Prostate gland (tissue), 2 donors: Measurements from ENCODE around the gene GABRG3. TPM values are rescaled to one million over a fixed set of nuclear protein-coding genes. Genes with fewer than 3 reads are reported as not detected.
"Not testable (repeated sequence)": the region's sequence is repeated elsewhere in the genome, so short reads cannot be mapped to it uniquely, and the experiment has no call there.

Experiments used
- DNase-seq: peaks from one replicate; pipeline ENCODE4 v3.0.0-alpha.2; 2019; ENCODE audit warnings: low spot score
- H3K27ac ChIP-seq, 2 donors: fragments of 200-600 bp; sonication (generic); 2 replicates each; pipeline ENCODE4 v1.5.1; 2017 to 2019
- H3K27me3 ChIP-seq: fragments of 200-600 bp; sonication (generic); replicated peaks from 2 replicates; pipeline ENCODE4 v1.5.1; 2019; ENCODE audit not compliant: insufficient read depth
- H3K36me3 ChIP-seq, 2 donors: fragments of 200-600 bp; sonication (generic); 1 replicate in 1 of 2; 2 replicates in 1 of 2; pipeline versions ENCODE4 v1.5.1 to v1.8.1; 2017 to 2019
- H3K4me1 ChIP-seq: fragments of 200-600 bp; sonication (generic); replicated peaks from 2 replicates; pipeline ENCODE4 v1.5.1; 2019
- H3K4me3 ChIP-seq, 2 donors: fragments of 200-600 bp; sonication (generic); 2 replicates each; pipeline ENCODE4 v1.5.1; 2017 to 2019
- H3K9me3 ChIP-seq: fragments of 200-600 bp; sonication (generic); 2 replicates; pipeline ENCODE4 v1.5.1; 2017
- POLR2A ChIP-seq: fragments of 450-650 bp; IDR thresholded peaks from one replicate; pipeline ENCODE4 v1.6.1; 2016; ENCODE audit warnings: antibody characterized with exemption, mild to moderate bottlenecking
- POLR2AphosphoS5 ChIP-seq: sonication (generic); formaldehyde crosslinking; IDR thresholded peaks from one replicate; pipeline ENCODE4 v1.6.1; 2017; ENCODE audit warnings: antibody characterized with exemption
- WGBS: methylation state at CpG from one replicate; pipeline ENCODE4 v1.1.5; 2018; 5-methylcytosine and 5-hydroxymethylcytosine counted together
- intact Hi-C: fragments of 100-400 bp; cut with DNase I; formaldehyde crosslinking; loops from one replicate; pipeline ENCODE4 v1.14.2; 2022
- total RNA-seq, 2 donors: library from RNA; depleted of rRNA; stranded (reverse); fragments of >200 nt; gene quantifications; one replicate each; pipeline ENCODE4 v1.1.0, GENCODE V29; 2016
- TF ChIP-seq, protein P1 (sequence below), 4 experiments: fragments of 200-600 bp in 2 of 4; fragments of 450-650 bp in 2 of 4; sonication (generic) in 2 of 4; IDR thresholded peaks; 1 replicate in 3 of 4; 2 replicates in 1 of 4; pipeline ENCODE4 v1.5.1; 2016 to 2019; ENCODE audit warnings: antibody characterized with exemption in 4 of 4, mild to moderate bottlenecking in 2 of 4, moderate library complexity in 2 of 4

GABRG3 gene
- total RNA-seq, 2 donors from 2014 or later: 15.6 to 35.4 TPM

DNA sequence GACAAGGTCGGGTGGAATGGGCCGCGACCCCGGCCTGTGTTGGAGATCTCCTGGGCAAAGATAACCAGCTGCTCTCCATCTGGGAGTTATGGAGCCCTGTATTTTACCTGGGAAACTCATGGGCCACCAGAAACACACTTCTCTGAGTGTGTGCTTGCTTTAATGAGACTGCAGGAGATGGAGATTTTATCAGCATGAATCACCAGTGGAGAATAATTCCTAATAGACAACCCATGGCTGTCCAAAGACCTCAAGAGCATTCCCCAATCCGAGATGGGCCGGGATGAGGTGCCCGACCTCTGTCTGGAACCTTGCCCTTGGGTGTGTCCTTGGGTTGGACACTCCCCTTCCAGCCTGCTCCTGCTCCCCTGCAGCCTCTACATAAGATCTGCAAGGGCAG is 389.3 kb downstream of the GABRG3 start:
- 91% methylated on average over 7 of the region's 7 CpGs for WGBS
- Histone ChIP-seq H3K4me1 (no peaks in the 10 kb centered on the region), H3K36me3 (no peaks in the 10 kb centered on the region), H3K9me3 (no peaks in the 10 kb centered on the region), H3K4me3 (no peak overlapping the region), H3K27me3 (no peaks in the 10 kb centered on the region), H3K27ac (no peak overlapping the region)
- no peak for DNase-seq
- intact Hi-C loops: loop anchor here (10.0 kb wide), 1 partner anchor 466 kb away; no protein-coding TSS in a partner anchor
- TF ChIP-seq POLR2A (no peak), POLR2AphosphoS5 (no peak)
- TF ChIP-seq, protein P1, sequence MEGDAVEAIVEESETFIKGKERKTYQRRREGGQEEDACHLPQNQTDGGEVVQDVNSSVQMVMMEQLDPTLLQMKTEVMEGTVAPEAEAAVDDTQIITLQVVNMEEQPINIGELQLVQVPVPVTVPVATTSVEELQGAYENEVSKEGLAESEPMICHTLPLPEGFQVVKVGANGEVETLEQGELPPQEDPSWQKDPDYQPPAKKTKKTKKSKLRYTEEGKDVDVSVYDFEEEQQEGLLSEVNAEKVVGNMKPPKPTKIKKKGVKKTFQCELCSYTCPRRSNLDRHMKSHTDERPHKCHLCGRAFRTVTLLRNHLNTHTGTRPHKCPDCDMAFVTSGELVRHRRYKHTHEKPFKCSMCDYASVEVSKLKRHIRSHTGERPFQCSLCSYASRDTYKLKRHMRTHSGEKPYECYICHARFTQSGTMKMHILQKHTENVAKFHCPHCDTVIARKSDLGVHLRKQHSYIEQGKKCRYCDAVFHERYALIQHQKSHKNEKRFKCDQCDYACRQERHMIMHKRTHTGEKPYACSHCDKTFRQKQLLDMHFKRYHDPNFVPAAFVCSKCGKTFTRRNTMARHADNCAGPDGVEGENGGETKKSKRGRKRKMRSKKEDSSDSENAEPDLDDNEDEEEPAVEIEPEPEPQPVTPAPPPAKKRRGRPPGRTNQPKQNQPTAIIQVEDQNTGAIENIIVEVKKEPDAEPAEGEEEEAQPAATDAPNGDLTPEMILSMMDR (IDR thresholded peaks at IDR 0.05): no peak

DNA sequence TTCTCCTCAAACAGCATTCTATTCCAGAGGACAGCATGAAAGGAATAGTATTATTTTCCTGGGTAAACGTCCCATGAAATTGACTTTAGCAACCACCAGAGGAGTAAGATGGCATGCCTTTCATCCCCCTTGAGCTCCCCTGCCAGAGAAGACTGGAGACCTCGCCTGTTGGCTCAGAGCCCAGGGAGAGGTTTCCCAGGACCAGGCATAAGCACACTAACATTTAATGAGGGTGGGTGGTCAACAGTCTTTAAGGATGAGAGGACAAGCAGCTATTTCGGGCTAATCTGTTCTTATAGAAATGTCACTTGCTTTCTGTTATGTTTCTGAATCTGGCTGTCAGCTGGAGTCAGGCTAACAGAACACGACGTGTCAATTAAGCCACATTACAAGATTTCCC is 390.5 kb downstream of the GABRG3 start:
- DNase-seq: no peak
- no peaks in the 10 kb centered on the region for H3K4me1 ChIP-seq
- 63% methylated on average over 5 of the region's 5 CpGs for WGBS
- no peaks in the 10 kb centered on the region for H3K27me3 ChIP-seq
- H3K36me3 ChIP-seq: no peaks in the 10 kb centered on the region
- H3K4me3 ChIP-seq: no peak overlapping the region
- intact Hi-C loops: loop anchor here (10.0 kb wide), 1 partner anchor 467 kb away; no protein-coding TSS in a partner anchor
- TF ChIP-seq, protein P1 (IDR thresholded peaks at IDR 0.05): no peak
- TF ChIP-seq POLR2AphosphoS5 (no peak), POLR2A (no peak)
- no peak overlapping the region for H3K27ac ChIP-seq
- H3K9me3 ChIP-seq: no peaks in the 10 kb centered on the region

DNA sequence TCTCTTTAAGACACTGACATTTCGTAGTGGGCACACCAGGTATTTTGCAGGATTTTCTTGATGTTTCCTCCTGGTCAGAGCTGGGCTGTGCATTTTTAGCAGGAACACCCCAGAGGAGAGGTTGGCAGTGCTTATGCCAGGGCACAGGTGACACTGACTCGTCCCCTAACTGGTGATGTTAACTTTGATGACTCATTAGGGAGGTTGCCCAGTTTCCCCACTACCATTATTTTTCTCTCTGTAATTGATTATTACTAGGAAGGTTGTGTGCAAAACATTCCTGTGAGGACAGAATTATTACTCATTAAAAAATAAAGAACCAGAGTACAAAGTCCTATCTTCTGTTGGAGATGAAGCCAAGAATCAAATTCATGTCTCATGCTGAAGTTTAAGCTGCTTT is 394.5 kb downstream of the GABRG3 start:
- no peak for TF ChIP-seq POLR2AphosphoS5
- TF ChIP-seq, protein P1 (IDR thresholded peaks at IDR 0.05): no peak
- no peaks in the 10 kb centered on the region for H3K36me3 ChIP-seq
- WGBS: 85% methylated on average over 2 of the region's 2 CpGs
- no peak for DNase-seq
- no peaks in the 10 kb centered on the region for H3K27me3 ChIP-seq
- H3K4me1 ChIP-seq: no peaks in the 10 kb centered on the region
- no peaks in the 10 kb centered on the region for H3K9me3 ChIP-seq
- intact Hi-C loops: loop anchor here (10.0 kb wide), 1 partner anchor 471 kb away; no protein-coding TSS in a partner anchor
- H3K4me3 ChIP-seq: no peak overlapping the region
- no peak overlapping the region for H3K27ac ChIP-seq

DNA sequence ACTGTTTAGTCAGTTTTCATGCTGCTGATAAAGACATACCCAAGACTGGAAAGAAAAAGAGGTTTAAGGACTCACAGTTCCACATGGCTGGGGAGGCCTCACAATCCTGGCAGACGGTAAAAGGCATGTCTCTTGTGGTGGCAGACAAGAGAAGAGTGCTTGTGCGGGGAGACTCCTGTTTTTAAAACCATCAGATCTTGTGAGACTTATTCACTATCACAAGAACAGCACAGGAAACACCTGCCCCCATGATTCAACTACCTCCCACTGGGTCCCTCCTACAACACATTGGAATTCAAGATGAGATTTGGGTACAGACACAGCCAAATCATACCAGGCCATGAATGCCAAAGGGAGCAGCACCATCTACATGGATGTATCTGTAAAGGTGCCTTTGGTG is 406.4 kb downstream of the GABRG3 start:
- not testable (repeated sequence) for H3K4me1 ChIP-seq

DNA sequence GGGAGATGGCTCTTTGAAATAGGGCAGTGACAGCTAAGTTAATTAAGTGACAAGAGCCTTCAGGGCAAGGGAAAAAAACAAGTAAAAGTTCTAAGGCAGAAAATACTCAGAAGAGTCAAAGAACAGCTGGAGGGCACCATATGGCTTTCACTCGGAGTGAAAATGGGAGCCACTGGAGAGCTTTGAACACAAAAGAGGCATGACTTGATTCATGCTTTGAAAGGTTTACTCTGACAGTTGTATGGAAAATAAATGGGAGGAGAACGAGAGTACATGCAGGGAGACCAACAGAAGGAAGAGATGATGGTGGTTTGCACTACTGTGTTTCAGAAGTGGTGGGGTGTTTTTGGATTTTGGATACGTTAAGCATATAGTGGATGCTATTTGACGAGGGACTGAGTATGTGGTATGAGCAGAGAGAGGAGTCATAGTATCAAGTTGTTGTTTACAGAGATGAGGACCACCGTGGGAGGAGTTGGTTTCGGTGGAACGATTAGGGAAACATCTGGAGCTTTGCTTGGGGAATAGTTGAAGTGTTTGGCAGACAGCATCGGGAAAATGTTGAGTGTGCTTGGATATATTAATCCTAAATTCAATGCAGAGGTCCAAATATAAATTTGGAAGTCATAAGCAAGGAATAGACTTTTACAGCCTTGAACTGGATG is 411.5 kb downstream of the GABRG3 start:
- intact Hi-C loops: no loop called here
- no peak for DNase-seq
- H3K36me3 ChIP-seq: no peaks in the 10 kb centered on the region
- no peak overlapping the region for H3K27ac ChIP-seq
- H3K4me3 ChIP-seq: no peak overlapping the region
- 61% methylated on average over 8 of the region's 8 CpGs for WGBS
- H3K4me1 ChIP-seq: no peaks in the 10 kb centered on the region
- H3K27me3 ChIP-seq: no peaks in the 10 kb centered on the region
- TF ChIP-seq POLR2A: no peak
- TF ChIP-seq POLR2AphosphoS5: no peak
- TF ChIP-seq, protein P1 (IDR thresholded peaks at IDR 0.05): no peak
- no peaks in the 10 kb centered on the region for H3K9me3 ChIP-seq

More for the DNA sequence above, 406.4 kb downstream of the GABRG3 start:
- H3K9me3 ChIP-seq, H3K27ac ChIP-seq, intact Hi-C loops, H3K36me3 ChIP-seq, DNase-seq, H3K4me3 ChIP-seq, H3K27me3 ChIP-seq: not testable (repeated sequence)
- 76% methylated on average over 2 of the region's 2 CpGs for WGBS
